Ishikawa (cell line): ENCODE data around the gene PLEKHG7.

Experiments
- EGR1 ChIP-seq: IDR thresholded peaks from 2 replicates; pipeline ENCODE4 v1.6.1; 2012
- EP300 ChIP-seq: IDR thresholded peaks from 2 replicates; pipeline ENCODE4 v1.6.1; 2012; ENCODE audit warnings: borderline replicate concordance
- MAX ChIP-seq: IDR thresholded peaks from 2 replicates; pipeline ENCODE4 v1.6.1; 2012

- no peak for TF ChIP-seq MAX
- TF ChIP-seq EP300 = no peak
- TF ChIP-seq EGR1 = no peak
Measured at GRCh38 chr12:92726850-92727249, 24.1 kb downstream of the PLEKHG7 start.
